KMS-11 (cell line): ENCODE measurements around the gene FXR1.
"Not testable (repeated sequence)": the region's sequence is repeated elsewhere in the genome, so short reads cannot be mapped to it uniquely, and the experiment has no call there.

Experiments used
- H2AFZ ChIP-seq: fragments of 200-600 bp; sonication (generic); 2 replicates; pipeline ENCODE4 v1.6.1; 2016; ENCODE audit warnings: antibody characterized with exemption, mixed run types, low read depth
- H3K27ac ChIP-seq: fragments of 200-600 bp; sonication (generic); 2 replicates; pipeline ENCODE4 v1.6.1; 2016; ENCODE audit warnings: mild to moderate bottlenecking, mixed run types
- H3K27me3 ChIP-seq: fragments of 200-600 bp; sonication (generic); 2 replicates; pipeline ENCODE4 v1.6.1; 2017; ENCODE audit warnings: mild to moderate bottlenecking, low read depth, mixed run types, moderate library complexity; ENCODE audit not compliant: insufficient read depth
- H3K36me3 ChIP-seq: fragments of 200-600 bp; sonication (generic); 2 replicates; pipeline ENCODE4 v1.6.1; 2017; ENCODE audit warnings: mild to moderate bottlenecking, mixed run types; ENCODE audit not compliant: insufficient read depth
- H3K4me1 ChIP-seq: fragments of 200-600 bp; sonication (generic); 2 replicates; pipeline ENCODE4 v1.6.1; 2016; ENCODE audit warnings: mild to moderate bottlenecking, low read depth, mixed run types; ENCODE audit not compliant: poor library complexity, severe bottlenecking
- H3K4me2 ChIP-seq: fragments of 200-600 bp; sonication (generic); 2 replicates; pipeline ENCODE4 v1.7.0; 2016; ENCODE audit warnings: mild to moderate bottlenecking, mixed run types
- H3K4me3 ChIP-seq: fragments of 200-600 bp; sonication (generic); IDR thresholded peaks from 2 replicates; pipeline ENCODE4 v1.6.1; 2017; ENCODE audit warnings: low read depth, low read length, mixed read lengths; ENCODE audit not compliant: insufficient read depth
- H3K79me2 ChIP-seq: fragments of 200-600 bp; sonication (generic); 2 replicates; pipeline ENCODE4 v1.6.1; 2016; ENCODE audit warnings: low read depth, mixed run types; ENCODE audit not compliant: insufficient read depth
- H3K9ac ChIP-seq: fragments of 200-600 bp; sonication (generic); 2 replicates; pipeline ENCODE4 v1.6.1; 2016; ENCODE audit warnings: mild to moderate bottlenecking, mixed run types
- H4K20me1 ChIP-seq: fragments of 200-600 bp; sonication (generic); 2 replicates; pipeline ENCODE4 v1.6.1; 2016; ENCODE audit warnings: mild to moderate bottlenecking, mixed run types; ENCODE audit not compliant: insufficient read depth
- TF ChIP-seq, protein P1 (sequence below): fragments of 200-600 bp; sonication (generic); conservative IDR thresholded peaks from 2 replicates; pipeline ENCODE4 v1.6.1; 2017; ENCODE audit warnings: low read depth, mild to moderate bottlenecking, antibody characterized with exemption, low read length, moderate library complexity, mixed read lengths

Gene FXR1

GRCh38 chr3:180989291-180990163 is 77.1 kb downstream of the FXR1 start, which contains the start of gene DNAJC19:
Gene DNAJC19 (minus strand): TSS chr3:180989736. CDS start chr3:180989602, 134 bp downstream.
- H3K4me2 ChIP-seq, result peak within 1 kb of the TSS; percentile 80
- 0 out of 2 replicates have a peak, but pooled peaks cover 3% of the 10 kb centered on the region for H3K36me3 ChIP-seq
- peak within 1 kb of the TSS; percentile 83 for H3K4me3 ChIP-seq
- H3K27ac ChIP-seq, result peak within 1 kb of the TSS; percentile 81
- TF ChIP-seq, protein P1, sequence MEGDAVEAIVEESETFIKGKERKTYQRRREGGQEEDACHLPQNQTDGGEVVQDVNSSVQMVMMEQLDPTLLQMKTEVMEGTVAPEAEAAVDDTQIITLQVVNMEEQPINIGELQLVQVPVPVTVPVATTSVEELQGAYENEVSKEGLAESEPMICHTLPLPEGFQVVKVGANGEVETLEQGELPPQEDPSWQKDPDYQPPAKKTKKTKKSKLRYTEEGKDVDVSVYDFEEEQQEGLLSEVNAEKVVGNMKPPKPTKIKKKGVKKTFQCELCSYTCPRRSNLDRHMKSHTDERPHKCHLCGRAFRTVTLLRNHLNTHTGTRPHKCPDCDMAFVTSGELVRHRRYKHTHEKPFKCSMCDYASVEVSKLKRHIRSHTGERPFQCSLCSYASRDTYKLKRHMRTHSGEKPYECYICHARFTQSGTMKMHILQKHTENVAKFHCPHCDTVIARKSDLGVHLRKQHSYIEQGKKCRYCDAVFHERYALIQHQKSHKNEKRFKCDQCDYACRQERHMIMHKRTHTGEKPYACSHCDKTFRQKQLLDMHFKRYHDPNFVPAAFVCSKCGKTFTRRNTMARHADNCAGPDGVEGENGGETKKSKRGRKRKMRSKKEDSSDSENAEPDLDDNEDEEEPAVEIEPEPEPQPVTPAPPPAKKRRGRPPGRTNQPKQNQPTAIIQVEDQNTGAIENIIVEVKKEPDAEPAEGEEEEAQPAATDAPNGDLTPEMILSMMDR, result no peak
- H3K27me3 ChIP-seq, result no peaks in the 10 kb centered on the region
- H3K9ac ChIP-seq, result peak within 1 kb of the TSS; percentile 80
- H2AFZ ChIP-seq, result peak within 1 kb of the TSS; percentile 54
- peaks cover 13% of the 10 kb centered on the region; the same call in 1 of the 2 replicates for H3K79me2 ChIP-seq
- H4K20me1 ChIP-seq, result no peaks in the 10 kb centered on the region
- peaks cover 25% of the 10 kb centered on the region for H3K4me1 ChIP-seq

- peak overlapping the region; percentile 49 for H3K4me2 ChIP-seq
- peak overlapping the region; percentile 54 for H2AFZ ChIP-seq
- peaks cover 13% of the 10 kb centered on the region; the same call in 1 of the 2 replicates for H3K79me2 ChIP-seq
- no peak overlapping the region for H3K27ac ChIP-seq
- H3K27me3 ChIP-seq, result no peaks in the 10 kb centered on the region
- H3K4me1 ChIP-seq, result peaks cover 25% of the 10 kb centered on the region
- no peak overlapping the region for H3K9ac ChIP-seq
- TF ChIP-seq, protein P1, result no peak
- no peaks in the 10 kb centered on the region for H4K20me1 ChIP-seq
- no peaks in the 10 kb centered on the region for H3K36me3 ChIP-seq
- no peak overlapping the region for H3K4me3 ChIP-seq
These were observed 78.0 kb downstream of the FXR1 start for GRCh38 chr3:180990505-180990904.

DNA sequence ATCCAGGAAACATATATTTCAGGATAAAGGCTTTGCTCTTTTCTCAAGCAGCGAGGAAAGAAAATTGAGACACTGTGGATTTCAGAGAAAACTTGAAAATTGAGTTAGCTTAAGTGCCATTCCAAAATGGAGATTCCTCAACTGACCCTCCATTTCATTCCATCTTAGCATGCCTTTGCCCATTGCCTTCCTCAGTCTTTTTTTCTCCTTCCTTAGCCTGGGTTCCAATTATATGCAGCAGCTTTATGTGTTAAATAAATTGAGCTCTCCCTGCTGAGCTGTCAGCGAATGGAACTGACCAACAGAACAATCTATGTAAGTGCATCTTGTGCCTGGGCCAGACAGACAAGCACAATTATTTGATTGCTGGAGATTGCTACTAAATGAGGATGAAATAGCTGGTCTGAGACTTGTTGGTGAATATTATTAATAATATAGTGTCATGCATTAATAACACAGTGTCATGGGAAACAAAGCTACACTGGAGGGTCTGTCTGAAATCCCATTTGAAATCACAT is 84.0 kb downstream of the FXR1 start:
- Histone ChIP-seq H3K4me3 (no peak overlapping the region), H3K9ac (no peak overlapping the region), H2AFZ (no peak overlapping the region), H3K36me3 (no peaks in the 10 kb centered on the region), H3K27ac (no peak overlapping the region), H3K4me2 (no peak overlapping the region), H3K27me3 (no peaks in the 10 kb centered on the region), H4K20me1 (no peaks in the 10 kb centered on the region), H3K79me2 (no peaks in the 10 kb centered on the region), H3K4me1 (no peaks in the 10 kb centered on the region)
- TF ChIP-seq, protein P1, result no peak

DNA sequence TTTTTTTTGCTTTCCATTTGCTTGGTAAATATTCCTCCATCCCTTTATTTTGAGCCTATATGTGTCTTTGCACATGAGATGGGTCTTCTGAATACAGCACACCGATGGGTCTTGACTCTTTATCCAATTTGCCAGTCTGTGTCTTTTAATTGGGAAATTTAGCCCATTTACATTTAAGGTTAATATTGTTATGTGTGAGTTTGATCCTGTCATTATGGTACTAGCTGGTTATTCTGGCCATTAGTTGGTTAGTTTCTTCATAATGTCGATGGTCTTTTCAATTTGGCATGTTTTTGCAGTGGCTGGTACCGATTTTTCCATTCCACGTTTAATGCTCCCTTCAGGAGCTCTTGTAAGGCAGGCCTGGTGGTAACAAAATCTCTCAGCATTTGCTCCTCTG is 89.9 kb downstream of the FXR1 start:
- H2AFZ ChIP-seq, H3K4me2 ChIP-seq, H3K36me3 ChIP-seq, H4K20me1 ChIP-seq, H3K79me2 ChIP-seq, H3K4me3 ChIP-seq, H3K4me1 ChIP-seq, H3K9ac ChIP-seq, H3K27me3 ChIP-seq, H3K27ac ChIP-seq: not testable (repeated sequence)

DNA sequence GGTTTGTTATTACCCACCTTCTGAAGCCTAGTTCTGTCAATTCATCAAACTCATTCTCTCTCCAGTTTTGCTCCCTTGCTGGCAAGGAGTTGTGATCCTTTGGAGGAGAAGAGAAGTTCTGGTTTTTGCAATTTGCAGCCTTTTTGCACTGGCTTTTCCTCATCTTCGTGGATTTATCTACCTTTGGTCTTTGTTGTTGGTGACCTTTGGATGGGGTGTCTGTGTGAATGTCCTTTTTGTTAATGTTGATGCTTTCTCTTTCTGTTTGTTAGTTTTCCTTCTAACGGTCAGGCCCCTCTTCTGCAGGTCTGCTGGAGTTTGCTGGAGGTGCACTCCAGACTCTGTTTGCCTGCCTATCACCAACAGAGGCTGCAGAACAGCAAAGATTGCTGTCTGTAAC is 91.0 kb downstream of the FXR1 start:
- not testable (repeated sequence) for H3K27me3 ChIP-seq, H3K4me2 ChIP-seq, H3K4me3 ChIP-seq, H3K4me1 ChIP-seq, H3K36me3 ChIP-seq, H3K9ac ChIP-seq, H2AFZ ChIP-seq, H3K27ac ChIP-seq, H4K20me1 ChIP-seq, H3K79me2 ChIP-seq
